Suppressor macrophage treated with lipopolysaccharide for 1 hour (primary cell): ENCODE results near the gene ETV7.

Source experiments
- DNase-seq, 3 donors: peaks; one replicate each; pipeline ENCODE4 v3.0.0-alpha.2; 2020 to 2022

The ETV7 gene

GRCh38 chr6:36318690-36319435 lies 68.6 kb downstream of the ETV7 start:
- no peak for DNase-seq

GRCh38 chr6:36317623-36318022 lies 69.8 kb downstream of the ETV7 start:
- DNase-seq: no peak
